Tibial nerve (tissue), 4 donors: ENCODE data around the gene TLE4.

Experiments
- CTCF ChIP-seq, 5 experiments: fragments of 200-600 bp in 3 of 5; fragments of 450-650 bp in 2 of 5; sonication (generic) in 3 of 5; IDR thresholded peaks; one replicate each; pipeline ENCODE4 v1.5.1; 2016 to 2019; ENCODE audit warnings: antibody characterized with exemption in 5 of 5, mild to moderate bottlenecking in 3 of 5, moderate library complexity in 2 of 5
- EP300 ChIP-seq, 2 donors: sonication (generic); formaldehyde crosslinking; IDR thresholded peaks; one replicate each; pipeline ENCODE4 v1.6.1; 2017; ENCODE audit warnings: antibody characterized with exemption in 2 of 2, mild to moderate bottlenecking in 1 of 2

DNA sequence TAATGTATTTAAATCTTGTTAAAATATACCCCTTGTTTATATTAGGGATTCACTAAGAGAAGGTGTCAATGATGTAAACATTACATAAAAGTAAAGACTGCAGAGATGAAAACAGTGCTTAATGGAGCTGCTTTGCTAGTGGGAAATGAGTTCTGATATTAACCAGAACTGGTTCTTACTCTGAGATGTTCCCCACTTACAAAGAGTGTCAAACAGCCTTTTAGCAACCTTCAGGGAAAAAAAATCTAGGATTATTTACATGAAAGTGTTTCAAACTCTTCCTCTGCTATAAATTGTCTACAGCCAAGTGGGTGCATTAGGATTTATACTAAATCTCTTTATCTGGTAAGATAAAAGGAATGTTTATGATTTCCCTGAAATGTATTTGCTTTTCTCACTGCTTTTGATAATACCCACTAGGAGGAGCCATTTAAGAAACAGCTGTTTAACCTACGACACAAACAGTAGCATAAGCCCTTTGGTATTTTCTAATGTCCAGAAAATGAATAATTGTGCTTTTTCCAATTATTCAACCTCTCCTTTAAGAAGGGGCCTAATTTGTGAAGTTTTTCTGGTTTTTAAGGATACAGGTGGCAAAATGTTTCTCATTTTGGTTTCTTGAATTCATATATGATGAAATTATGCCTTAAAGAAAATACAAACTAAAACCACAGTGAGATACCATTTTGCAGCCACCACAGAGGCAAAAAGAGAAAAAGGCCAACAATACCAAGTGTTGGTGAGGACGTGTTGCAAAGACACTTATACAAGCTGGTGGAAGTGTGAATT, 186.3 kb downstream of the TLE4 start:
- TF ChIP-seq CTCF (IDR thresholded peaks at IDR 0.05) (peak in 3 of 5 experiments; percentile 14 to 19 (median 18)), EP300 (IDR thresholded peaks at IDR 0.05) (no peak)
